GM18909 (cell line): ENCODE data around the gene ADSS1.

Source experiments
- ATAC-seq: cut with Tn5 transposase; IDR thresholded peaks from one replicate; pipeline ENCODE4 v1.9.1; 2021; ENCODE audit warnings: mild to moderate bottlenecking; ENCODE audit not compliant: unreplicated experiment, poor library complexity

The ADSS1 gene

DNA sequence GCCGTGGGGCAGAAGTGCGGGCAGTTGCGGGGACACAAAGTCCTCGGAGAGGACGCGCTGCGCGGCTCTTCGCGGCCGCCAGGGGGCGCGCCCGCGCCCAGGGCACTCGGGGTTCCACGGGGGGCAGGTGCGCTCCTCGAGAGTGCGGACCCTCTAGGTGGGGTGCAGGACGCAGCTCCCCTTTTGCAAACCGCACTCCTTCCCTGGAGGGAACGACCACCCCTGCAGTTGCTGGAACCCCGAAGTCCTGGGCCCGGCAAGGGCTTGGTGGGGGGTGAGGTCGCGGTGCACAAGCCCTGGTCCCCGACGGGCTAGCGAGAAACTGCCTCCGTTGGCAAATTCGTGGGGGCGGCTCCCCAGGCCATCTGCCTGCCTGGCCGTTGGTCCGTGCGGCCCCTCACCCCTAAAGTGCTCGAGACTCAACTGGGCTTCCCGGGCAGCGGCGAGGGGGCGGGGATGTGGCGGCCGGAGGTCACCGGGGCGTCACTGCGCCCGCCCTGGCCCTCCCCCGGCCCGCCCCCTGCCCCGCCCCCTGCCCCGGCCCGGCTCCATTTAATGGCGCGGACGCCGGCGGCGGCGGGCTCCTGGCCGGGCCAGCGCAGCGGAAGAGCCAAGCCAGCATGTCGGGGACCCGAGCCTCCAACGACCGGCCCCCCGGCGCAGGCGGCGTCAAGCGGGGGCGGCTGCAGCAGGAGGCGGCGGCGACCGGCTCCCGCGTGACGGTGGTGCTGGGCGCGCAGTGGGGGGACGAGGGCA, at the start of gene ADSS1:
TSS of gene ADSS1 (plus strand) at position 579 of the 756 bp plus-strand sequence. CDS start at position 621, 42 bp downstream.
- peak; percentile 63 for ATAC-seq

DNA sequence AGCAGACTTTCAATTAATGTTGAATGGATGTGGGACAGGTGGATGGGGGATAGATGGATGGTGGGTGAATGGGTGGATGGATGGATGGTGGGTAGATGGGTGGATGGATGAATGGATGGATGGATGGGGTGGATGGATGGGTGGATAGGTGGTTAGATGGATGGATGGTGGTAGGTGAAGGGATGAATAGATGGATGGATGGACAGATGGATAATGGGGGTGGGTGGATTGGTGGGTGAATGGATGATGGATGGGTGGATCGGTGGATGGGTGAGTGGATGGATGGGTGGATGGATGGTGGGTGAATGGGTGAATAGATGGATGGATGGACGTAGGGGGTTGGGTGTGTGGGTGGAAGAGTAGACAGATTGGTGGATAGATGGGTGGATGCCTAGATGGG, 48.6 kb upstream of the ADSS1 start:
- ATAC-seq = no peak

DNA sequence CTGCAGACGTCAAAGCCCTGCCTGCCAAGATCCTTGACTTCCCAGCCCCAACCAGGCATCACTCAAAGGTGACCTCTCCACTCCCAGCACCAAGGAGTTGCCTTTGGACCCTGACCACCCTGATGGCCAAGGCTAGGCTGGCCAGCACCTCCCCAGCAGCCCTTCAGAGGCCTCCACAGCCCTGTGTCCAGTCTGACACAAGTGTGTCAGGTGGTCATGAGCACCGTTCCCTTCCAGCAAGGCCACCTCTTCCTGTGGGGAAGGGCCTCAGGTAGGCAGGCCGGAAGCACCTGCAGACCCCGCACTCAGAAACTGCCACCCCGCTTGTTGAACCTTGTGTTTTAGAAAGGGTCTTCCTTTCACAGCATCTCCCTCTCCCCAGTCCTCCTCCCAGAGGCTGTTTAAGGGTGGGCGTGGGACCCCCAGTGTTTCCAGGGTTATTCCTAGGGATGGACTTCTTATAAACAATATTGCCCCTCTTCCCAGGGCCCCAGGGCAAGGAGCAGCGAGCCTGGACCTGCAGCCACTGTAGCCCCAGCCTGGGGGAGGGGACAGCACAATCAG, 47.8 kb upstream of the ADSS1 start:
- ATAC-seq = no peak

DNA sequence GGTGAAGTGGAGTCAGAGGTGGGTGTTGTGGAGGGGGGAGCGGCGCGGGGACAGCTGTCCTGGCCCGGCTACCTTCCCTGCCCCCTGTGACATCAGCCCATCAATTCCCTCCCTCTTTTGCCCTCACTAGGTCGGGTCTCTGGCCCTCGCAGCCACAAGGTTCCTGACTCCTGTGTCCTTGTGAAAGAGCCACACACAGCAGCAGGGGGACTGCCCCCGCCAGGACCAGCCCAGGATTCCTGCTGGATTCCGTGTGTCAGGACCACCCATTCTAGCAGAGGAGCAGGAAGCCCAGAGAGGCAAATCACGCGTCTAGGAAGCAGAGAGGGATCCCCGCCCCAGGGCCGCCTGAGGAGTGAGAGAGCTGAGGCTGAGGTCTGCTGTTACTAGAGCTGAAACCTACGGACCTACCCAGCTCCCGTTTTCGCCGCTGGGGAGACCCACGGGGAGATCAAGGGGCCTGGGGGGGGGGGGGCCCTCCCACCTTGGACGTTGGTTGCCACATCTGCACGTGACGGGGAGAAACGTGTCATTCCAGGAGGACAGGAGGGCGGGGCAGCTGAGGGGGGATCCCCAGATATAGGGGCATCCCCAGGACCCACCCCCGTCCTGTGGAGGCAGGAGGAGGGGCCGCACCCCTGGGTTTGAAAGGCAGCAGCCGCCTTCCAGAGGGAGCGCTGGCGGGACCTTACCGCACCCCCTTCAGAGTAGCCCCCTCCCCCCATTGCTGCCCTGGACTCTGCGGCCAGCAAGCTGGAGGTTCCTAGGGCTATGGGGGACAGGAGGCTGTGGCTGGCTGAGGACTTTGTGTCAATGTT, 47.1 kb upstream of the ADSS1 start:
- ATAC-seq = peak; percentile 29

DNA sequence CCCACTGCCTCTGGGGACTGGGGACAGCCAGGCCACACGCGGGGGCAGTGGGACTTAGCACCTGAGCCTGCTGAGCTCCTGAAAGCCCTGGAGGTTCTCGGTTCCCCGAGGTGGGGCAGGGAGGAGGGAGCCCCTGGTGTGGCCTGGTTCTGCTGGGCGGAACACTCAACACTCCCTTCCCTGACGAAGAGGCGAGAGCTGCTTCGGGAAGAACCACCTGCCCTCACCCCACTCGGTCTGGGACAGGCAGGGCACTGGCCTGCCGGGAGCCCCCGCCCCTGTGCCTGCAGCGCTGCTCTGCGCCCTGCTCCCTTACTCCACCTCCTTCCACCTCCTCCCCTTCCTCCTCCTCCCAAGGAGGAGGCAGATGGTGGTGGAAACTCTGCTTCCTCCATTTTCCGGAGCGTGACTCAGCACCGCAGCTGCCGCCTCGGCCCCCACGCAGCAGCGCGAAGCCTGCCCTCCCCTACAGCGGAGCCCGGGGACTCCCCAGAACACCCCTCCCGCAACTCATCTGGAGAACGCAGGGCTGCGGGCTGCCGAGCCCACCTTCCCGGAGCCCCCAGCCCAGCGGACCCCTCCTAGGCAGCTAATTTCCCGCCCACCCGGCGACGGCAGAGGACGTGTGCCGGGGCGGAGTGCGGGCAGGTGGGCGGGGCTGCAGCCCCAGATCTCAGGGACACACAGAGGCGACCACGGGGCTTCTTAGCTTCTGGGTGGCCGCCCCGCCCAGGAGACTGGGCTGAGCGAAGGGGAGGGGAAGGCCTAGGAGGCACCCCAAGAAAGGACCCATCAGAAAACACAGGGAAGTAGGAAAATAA, 46.3 kb upstream of the ADSS1 start:
- peak; percentile 49 for ATAC-seq

DNA sequence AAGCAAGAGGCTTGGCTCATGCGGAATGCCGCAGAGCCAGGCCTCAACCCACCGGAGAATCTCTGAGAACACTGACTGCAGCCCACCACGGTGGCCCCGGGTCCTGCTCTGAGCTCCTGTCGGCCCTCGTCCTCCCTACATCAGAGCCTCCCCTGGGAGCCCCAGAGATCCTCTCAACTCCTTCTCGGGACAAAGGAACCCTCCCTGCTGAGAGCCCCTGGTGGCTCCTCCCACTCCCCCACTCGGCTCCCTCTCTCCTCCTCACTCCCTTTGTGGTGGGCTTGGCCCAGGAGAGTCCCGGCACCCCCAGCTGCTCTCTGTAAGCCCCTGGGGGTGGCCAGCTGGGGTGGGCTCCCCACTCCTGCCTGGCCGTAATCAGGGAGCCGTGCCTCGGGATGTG, 45.7 kb upstream of the ADSS1 start:
- ATAC-seq = no peak

DNA sequence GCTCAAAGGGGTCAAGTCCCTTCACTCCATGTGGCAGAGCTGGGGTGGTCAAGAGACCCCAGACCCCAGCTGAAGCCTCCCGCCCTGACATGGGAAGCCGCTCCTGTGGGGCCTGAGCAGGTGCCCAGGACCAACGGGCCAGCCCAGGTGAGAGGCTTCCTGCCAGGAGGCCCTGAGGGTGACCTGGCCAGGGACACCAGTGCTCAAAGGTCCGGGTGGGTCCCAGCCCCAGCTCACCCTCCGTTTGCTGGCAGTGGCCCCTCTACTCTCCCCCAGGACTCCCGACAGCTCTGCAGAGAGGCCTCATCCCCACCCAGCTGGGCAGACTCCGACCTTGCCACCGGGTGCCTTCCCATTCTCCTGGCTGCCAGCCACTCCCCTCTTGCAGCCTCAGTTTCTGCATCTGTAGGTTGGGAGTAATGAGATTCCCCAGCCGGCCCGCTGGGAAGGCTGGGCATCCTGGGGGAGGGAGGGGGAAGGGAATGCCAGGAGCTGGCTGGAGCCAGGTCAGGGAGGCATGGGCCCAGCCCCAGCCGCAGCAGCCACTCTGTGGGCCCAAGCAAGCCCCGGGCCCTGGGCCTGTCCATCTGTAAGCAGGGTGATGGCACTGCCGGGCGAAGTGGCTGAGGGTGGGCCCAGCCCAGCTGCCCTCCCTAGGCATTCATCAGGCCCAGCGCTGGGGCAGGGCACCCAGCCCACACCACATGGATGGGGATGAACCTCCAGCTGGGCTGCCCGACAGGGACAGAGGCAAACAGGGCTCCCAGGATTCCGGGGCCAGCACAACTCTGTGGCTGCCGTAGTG, 44.9 kb upstream of the ADSS1 start:
- no peak for ATAC-seq

DNA sequence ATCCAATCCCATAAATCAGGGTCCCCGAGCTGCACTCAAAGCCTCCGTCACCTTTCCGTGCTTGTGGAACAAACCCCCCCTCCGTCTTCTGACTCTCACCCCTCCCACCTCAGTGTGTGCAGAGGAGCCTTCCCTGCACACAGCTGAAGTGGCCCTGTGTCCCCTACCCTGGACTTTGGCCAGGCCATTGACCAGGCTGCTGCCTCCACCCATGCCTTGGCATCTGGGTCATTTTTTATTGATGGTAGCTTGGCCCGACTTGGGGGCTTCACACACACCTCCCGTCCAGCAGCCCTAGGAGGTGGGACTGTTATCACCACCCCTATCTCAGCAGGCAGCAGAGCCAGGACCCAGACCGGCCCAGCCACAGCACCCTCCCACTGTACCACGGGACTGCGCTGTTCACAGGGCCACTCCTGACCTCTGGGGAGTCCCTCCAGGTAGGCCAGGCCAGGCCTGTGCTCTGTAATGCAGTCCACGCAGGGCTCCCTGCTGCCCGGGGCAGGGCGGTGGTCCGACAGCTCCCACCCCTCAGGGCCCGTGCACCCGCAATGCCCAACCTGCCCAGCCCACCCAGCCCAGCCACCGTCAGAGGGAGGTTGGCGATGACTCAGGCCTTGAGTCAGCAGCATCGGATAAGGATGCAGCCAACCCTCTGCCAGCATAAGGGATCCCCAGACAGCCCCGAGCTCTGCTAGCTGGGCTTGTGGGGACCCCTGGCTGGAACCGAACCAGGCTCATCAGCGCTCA, 43.8 kb upstream of the ADSS1 start:
- no peak for ATAC-seq

DNA sequence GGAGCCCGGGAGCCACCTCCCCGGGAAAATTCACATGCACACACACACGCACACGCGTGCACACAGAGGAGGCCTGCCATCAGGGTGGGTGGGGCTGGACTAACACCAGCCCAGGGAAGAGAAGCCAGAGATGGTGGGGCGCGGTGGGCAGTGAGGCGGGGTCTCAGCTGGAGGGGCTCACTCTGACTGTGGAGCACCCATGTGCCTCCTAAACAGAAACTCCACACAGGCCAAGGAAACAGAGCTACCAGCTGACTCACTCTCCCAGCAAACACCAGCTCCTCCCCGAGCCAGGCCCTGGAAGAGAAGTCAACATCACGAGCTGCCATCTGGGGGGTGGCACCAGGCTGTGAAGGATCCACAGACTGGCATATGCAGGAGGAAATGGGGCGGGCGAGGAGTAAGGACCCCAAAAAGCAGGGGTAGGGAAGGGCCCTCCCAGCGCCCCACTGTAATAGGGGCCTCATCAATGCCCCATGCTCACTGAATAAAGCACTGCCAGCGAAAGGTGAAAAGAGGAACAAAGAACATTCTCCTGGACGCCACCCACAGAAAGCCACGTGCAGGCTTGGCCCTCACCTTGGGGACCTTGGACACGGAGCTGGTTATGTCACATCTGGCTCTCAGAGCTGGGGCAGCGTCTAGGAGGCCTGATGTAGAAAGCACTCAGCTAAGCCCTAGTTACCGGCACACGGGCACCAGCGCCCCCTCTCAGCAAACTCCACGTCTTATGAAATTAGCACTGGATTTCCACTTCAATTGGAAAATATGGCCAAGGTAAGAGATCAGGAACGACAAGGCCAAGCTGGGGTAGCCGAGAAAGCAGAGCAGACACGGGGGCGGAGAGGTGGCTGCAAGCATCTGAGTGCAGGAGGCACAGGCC, 43.0 kb upstream of the ADSS1 start:
- ATAC-seq = peak; percentile 38

DNA sequence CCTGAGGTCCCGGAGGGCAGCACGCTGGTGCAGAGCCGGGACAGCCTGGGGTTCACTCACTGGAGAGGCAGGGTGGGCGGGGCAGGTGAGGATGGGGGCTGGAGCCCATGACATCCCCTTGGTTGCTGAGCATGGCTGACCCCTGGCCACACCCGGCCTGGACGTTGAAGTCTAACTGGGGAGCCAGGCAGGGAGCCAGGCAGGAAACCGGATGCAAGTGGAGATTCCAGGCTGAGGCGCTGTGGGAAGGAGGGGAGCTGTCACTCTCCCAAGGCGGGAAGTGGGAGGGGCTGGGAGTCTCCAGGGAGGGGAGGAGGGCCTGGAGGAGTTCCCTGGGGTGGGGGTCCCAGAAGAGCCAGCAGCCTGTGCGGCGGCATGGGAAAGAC, 42.3 kb upstream of the ADSS1 start:
- ATAC-seq = peak; percentile 2

DNA sequence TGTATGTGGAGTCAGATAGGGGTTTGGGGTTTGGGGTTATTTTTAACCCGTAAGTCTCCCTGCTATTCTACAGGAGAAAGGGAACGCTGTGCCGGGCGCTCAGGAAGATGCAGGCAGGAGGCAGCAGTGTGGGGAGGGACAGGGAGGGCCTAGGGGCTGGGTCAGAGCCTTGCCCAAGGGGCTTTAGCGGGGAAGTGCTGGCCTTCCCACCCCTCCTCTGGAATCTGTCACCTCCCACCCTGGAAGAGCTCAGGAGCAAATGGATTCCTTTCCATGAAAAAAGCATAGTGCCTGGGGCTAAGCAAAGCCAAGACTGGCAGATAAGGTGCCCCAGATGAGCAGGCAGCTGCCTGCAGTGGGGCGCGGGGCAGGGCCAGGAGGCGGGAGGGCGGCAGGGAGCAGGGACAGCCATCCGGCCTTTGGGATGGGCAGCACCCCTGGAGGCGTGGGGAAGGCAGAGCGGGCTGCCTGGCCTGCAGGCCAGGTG, 41.9 kb upstream of the ADSS1 start:
- ATAC-seq = no peak

DNA sequence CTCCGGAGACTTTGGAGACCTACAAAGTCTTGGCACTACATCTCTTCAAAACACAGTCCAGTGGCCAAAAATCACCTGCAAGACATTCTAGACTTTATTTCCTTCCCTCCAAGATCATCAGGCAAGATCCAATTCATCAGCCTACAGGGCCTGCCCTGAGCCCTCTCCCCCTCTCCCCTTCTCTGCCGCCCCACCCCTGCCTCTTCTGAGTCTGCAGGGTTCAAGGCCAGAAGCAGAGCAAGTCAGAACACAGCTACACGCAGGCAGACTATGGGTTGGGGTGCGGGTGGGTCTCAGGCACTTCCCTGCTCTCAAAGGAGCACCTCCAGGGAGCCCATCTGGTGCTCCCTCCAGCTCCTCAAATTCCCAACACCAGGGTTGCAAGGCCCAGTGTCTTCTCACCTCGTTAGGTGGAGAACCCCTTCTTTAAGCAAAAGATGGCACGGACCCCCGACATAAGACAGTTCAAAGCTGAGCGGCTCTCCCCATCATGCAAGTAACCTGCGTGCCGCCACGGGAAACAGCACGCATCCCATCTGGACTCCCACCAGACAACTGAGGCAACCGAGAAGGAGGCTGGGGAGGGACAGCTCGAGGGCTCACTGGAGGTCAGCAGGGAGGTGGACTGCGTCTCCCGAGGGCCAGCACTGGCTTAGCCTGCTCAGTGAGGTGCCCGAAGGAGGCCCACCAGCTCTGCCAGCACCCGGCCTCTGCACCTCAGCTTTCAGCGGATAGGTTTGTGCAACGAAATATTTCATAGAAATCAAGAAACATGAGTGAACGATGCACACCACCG, 40.2 kb upstream of the ADSS1 start:
- no peak for ATAC-seq

DNA sequence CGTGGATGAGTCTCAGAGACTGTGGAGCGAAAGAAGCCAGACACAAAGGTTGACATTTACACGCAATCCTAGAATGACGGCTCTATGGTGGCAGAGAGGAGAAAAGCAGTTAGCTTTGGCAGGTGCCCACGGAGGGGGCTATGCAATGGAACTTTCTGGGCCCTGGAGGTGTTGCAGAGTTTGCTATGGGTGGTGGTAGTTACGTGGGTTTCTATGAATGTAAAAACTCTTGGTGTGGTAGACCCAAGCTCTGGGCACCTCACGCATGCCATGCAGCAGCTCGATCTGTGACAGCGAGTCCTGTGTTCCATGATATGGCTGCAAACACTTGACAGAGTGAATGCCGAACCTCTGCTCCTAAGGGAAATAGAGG, 39.6 kb upstream of the ADSS1 start:
- ATAC-seq = no peak

DNA sequence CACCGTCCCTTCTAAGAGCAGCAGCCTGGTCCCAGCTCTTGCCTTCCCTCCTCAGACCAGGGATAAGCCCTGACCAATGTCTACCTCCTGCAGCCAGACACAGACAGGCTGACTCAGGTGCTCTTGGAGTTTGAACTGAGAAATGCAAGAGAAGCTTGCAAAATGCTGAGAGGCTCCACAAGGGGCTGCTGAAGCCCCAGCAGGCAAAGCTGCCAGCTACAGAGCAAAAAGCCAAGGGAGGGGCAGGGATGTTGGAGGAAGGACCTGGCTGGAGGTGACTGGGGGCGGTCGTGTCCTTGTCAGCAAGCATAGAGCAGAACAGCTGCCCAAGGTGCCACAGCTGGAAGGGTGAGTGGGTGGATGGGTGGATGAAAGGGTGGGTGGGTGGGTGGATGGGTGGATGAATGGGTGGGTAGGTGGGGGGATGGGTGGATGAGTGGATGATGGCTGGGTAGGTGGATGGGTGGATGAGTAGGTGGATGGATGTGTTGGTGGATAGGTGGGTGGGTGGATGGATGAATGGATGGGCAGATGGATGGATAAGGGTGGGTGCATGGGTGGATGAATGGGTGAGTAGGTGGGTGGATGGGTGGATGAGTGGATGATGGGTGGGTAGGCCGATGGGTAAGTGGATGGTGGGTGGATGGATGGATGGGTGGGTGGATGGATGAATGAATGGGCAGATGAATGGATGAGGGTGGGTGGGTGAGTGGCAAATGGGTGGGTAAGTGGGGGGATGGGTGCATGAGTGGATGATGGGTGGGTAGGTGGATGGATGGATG, 38.6 kb upstream of the ADSS1 start:
- no peak for ATAC-seq

DNA sequence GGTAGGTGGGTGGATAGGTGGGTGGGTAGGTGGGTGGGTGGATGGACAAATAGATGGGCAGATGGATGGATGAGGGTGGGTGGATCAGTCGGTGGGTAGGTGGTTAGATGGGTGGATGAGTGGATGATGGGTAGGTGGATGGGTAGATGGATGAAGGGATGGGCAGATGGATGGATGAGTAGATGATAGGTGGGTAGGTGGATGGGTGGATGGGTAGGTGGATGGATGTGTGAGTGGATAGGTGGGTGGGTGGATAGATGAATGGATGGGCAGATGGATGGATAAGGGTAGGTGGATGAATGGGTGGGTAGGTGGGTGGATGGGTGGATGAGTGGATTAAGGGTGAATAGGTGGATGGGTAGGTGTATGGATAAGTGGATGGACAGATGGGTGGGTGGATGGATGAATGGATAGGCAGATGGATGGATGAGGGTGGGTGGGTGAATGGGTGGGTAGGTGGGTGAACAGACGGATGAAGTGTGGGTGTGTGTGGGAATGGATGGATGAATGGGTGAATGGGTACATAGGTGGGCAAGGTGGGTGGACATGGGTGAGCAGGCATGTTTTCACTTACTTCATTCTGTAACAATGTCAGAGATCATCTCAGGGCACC, 37.9 kb upstream of the ADSS1 start:
- no peak for ATAC-seq
